Muscle layer of duodenum (tissue), 2 donors: ENCODE measurements around the gene HMG20B.

Experiments
- H3K27ac ChIP-seq: one replicate; pipeline ENCODE4 v1.7.0; 2013; ENCODE audit warnings: mild to moderate bottlenecking, low read length
- H3K27me3 ChIP-seq: one replicate; pipeline ENCODE4 v1.7.0; 2013; ENCODE audit warnings: low read depth, mild to moderate bottlenecking, control low read depth, low read length
- H3K36me3 ChIP-seq, 2 donors: one replicate each; pipeline ENCODE4 v1.7.0; 2013; ENCODE audit warnings: low read length in 2 of 2, control low read depth in 1 of 2, mild to moderate bottlenecking in 1 of 2; ENCODE audit not compliant: insufficient read depth in 2 of 2, control insufficient read depth in 1 of 2
- H3K4me1 ChIP-seq, 2 donors: one replicate each; pipeline ENCODE4 v1.7.0; 2013; ENCODE audit warnings: low read length in 2 of 2, mild to moderate bottlenecking in 2 of 2, control low read depth in 1 of 2, moderate library complexity in 1 of 2; ENCODE audit not compliant: insufficient read depth in 2 of 2, control insufficient read depth in 1 of 2
- H3K4me3 ChIP-seq, 2 donors: one replicate each; pipeline ENCODE4 v1.7.0; 2013; ENCODE audit warnings: low read length in 2 of 2, low read depth in 1 of 2, mild to moderate bottlenecking in 1 of 2
- H3K9me3 ChIP-seq, 2 donors: one replicate each; pipeline ENCODE4 v1.7.0; 2013; ENCODE audit warnings: low read length in 2 of 2, control low read depth in 1 of 2, mild to moderate bottlenecking in 1 of 2; ENCODE audit not compliant: control insufficient read depth in 1 of 2
- donor health status: healthy.

The HMG20B gene

DNA sequence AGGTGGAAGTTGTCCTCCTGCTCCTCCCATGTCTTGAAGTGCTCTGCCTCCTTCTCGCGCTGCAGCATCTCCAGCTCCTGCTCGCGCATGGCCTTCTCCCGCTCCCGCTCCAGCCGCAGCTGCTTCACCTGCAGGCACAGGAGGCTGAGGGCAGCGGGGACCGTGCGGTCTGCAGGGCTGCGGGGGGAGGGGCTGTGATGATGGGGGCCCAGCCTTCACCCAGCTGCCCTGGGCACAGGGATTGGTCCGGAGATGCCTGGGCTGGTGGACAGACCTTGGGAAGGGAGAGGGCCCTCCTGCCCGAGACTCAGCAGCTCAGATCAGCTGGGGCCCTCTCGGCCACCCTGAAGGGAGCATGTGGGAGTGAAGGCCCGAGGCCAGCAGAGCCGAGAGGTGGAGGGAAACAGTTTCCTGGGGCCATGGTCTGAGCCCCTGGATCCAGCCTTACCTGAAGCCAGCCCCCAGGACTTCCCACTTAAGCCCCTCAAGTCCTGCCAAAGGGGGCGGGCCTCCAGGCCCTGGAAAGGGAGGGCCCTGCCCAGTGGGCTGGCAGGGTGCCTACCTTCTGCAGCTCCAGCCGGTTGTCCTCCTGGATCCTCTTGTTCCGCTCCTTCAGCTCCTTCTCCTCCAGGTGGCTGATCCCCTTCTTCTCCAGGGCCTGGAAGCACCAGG lies 47.5 kb downstream of the HMG20B start:
- H3K27ac ChIP-seq: no peak overlapping the region
- no peaks in the 10 kb centered on the region for H3K9me3 ChIP-seq
- peaks cover 0 to 50% of the 10 kb centered on the region in 2 donors for H3K36me3 ChIP-seq
- no peak overlapping the region for H3K4me3 ChIP-seq
- H3K4me1 ChIP-seq: peaks cover 3 to 20% of the 10 kb centered on the region in 2 donors
- H3K27me3 ChIP-seq: no peaks in the 10 kb centered on the region

DNA sequence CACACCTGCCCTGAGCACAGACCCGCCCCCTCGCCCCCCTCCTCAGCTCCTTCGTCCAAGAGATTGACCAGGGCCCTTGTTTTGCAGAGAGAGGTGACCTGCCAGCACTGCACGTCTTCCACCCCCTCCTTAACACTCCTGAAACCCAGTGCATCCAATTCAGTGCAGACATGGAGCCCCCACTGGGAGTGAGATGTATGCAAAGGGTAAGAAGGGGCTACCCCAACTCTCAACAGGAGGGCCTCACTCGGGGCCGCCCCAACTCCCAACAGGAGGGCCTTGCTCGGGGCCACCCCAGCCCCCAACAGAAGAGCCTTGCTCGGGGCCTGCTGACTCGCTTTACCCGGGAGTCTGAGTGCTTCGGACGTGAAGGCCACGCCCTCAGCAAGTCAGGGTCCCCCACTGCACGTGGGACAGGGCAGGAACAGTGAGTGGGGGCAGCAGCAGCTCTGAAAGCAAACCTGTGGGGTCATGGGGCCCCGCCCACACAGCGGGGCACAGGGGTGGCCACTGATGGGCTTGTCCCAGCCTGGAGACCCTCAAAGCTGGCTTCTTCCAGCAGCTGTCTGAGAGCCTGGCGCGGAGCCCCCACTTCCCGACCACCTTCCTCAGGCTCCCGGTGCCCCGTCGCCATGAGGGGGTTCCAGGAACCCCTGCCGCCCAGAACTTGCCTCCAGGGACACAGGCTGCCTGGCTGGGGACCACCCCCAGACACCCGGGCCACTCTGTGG lies 48.2 kb downstream of the HMG20B start:
- peaks cover 3 to 27% of the 10 kb centered on the region in 2 donors for H3K4me1 ChIP-seq
- no peaks in the 10 kb centered on the region for H3K27me3 ChIP-seq
- H3K27ac ChIP-seq: no peak overlapping the region
- peaks cover 0 to 50% of the 10 kb centered on the region in 2 donors for H3K36me3 ChIP-seq
- no peak overlapping the region for H3K4me3 ChIP-seq
- no peaks in the 10 kb centered on the region for H3K9me3 ChIP-seq

DNA sequence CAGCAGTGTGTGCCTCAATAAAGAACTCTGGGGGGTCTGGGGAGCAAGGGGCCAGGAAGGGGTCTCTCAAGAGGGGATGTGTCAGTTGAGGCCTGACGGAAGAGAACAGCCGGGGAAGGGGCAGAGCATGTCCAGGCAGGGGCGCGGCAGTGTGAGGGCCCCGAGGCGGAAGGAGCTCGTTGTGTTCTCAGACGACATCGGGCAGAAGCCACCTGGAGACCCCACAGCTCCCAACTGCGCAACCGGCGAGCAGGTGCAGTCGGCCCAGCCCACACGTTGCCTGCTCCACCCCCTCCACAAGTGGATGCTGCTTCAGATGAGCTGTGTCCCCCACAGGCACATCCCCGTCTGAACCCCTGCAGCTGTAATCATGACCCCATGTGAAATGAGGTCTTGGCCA lies 48.9 kb downstream of the HMG20B start:
- H3K4me3 ChIP-seq: no peak overlapping the region
- no peaks in the 10 kb centered on the region for H3K9me3 ChIP-seq
- H3K36me3 ChIP-seq: peaks cover 0 to 50% of the 10 kb centered on the region in 2 donors
- no peak overlapping the region for H3K27ac ChIP-seq
- H3K27me3 ChIP-seq: no peaks in the 10 kb centered on the region
- peaks cover 3 to 29% of the 10 kb centered on the region in 2 donors for H3K4me1 ChIP-seq

- Histone ChIP-seq H3K27ac (no peak overlapping the region), H3K4me3 (no peak overlapping the region), H3K4me1 (peaks cover 3 to 29% of the 10 kb centered on the region in 2 donors), H3K9me3 (no peaks in the 10 kb centered on the region), H3K36me3 (peaks cover 0 to 46% of the 10 kb centered on the region in 2 donors), H3K27me3 (no peaks in the 10 kb centered on the region)
These were observed 49.5 kb downstream of the HMG20B start for GRCh38 chr19:3622224-3622623.

GRCh38 chr19:3623716-3624115 lies 51.0 kb downstream of the HMG20B start:
- Histone ChIP-seq H3K36me3 (peaks cover 0 to 41% of the 10 kb centered on the region in 2 donors), H3K27me3 (no peaks in the 10 kb centered on the region), H3K9me3 (no peaks in the 10 kb centered on the region), H3K27ac (no peak overlapping the region), H3K4me1 (peaks cover 3 to 28% of the 10 kb centered on the region in 2 donors), H3K4me3 (no peak overlapping the region)

DNA sequence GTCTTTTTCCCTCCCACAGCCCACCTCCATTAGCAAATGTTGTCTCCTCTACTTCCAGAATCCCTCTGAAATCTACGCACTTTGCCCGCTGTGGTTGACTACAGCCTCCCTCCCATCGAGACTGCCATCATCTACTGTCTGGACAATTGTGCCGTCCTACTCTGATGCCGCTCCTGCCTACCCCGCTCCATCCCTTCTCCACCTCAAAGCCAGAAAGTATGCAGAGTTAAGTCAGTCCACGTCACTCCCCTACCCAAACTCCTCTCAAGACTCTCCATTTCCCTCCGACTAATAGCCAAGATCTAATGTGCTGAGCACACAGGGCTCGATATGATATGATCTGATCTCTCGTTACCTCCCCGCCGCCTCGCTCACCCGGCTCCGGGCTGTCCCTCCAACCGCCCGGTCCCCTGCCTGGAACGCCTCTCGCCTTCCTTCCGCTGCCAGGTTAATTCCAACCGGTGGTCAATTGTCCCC lies 53.3 kb downstream of the HMG20B start:
- Histone ChIP-seq H3K27me3 (no peaks in the 10 kb centered on the region), H3K4me1 (peaks cover 3 to 27% of the 10 kb centered on the region in 2 donors), H3K36me3 (peaks cover 0 to 30% of the 10 kb centered on the region in 2 donors), H3K27ac (peak overlapping the region; percentile 67), H3K9me3 (no peaks in the 10 kb centered on the region), H3K4me3 (peak overlapping the region; percentile 94 to 95)

DNA sequence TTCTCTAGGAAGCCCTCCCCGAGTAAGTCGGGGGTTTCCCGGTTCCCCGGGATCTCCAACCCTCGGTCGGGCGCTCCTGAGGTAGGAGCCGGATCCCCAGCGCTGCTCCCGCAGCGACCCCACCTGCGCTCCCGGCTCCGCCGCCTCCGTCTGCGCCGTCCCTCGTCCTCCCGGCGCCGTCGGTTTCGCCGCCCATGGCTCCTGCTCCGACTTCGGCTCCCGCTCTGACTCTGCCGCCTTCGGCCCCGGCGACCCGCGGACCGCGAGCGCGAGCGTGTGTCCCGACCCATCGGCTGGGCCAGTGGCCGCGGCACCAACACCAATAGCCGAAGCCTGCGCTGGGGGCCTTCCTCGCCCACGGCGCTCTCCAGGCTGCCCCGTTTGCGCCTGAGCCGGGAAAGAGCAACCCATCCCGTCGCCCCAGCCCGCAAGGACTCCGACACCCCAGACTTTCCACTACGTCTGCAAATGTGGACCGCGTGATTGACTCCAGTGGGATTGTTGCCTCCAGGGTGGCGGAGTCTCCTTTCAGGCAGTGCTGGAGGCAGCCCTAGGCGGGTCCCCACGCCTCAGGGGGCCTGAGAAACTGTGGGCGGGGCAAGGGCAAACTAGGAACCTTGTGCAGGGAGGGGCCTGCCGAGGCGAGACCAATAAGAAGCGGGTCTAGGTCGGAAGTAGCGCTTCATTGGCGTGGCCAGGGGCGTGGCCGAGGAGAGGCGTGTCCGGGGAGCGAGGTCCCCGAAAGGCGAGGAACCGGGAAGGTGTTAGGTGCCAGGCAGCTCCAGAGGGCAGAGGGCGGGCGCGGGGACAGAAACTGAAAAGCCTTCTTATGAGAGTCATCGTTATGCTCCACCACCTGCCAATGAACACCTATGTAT lies 54.0 kb downstream of the HMG20B start, which contains the start of gene CACTIN:
CACTIN (minus strand) TSS at position 318 of the 878 bp plus-strand sequence; CDS start at position 290, 28 bp downstream.
- H3K4me3 ChIP-seq: peak within 1 kb of the TSS; percentile 94 to 95
- H3K27ac ChIP-seq: peak within 1 kb of the TSS; percentile 82
- H3K36me3 ChIP-seq: peaks cover 1 to 30% of the 10 kb centered on the region in 2 donors
- H3K27me3 ChIP-seq: no peaks in the 10 kb centered on the region
- H3K4me1 ChIP-seq: peaks cover 3 to 27% of the 10 kb centered on the region in 2 donors
- H3K9me3 ChIP-seq: no peaks in the 10 kb centered on the region

- Histone ChIP-seq H3K36me3 (peaks cover 6 to 31% of the 10 kb centered on the region in 2 donors), H3K27ac (no peak overlapping the region), H3K4me1 (peaks cover 3 to 27% of the 10 kb centered on the region in 2 donors), H3K4me3 (peak overlapping the region in 1 of 2 donors; percentile 94), H3K27me3 (no peaks in the 10 kb centered on the region), H3K9me3 (no peaks in the 10 kb centered on the region)
These were observed 54.6 kb downstream of the HMG20B start for GRCh38 chr19:3627351-3627723.
